Immature natural killer cell (primary cell): ENCODE measurements around the gene RNF5. TPM values are rescaled to one million over a fixed set of nuclear protein-coding genes. Genes with fewer than 3 reads are reported as not detected.
"Not testable (repeated sequence)": the region's sequence is repeated elsewhere in the genome, so short reads cannot be mapped to it uniquely, and the experiment has no call there.

Source experiments
- DNase-seq, 3 donors: peaks; one replicate each; pipeline ENCODE4 v3.0.0; 2022; ENCODE audit warnings: mixed read lengths in 1 of 3
- H3K27ac Mint-ChIP-seq, 6 donors: one replicate each; pipeline ENCODE4 v1.8.0; 2020; ENCODE audit warnings: mixed read lengths in 6 of 6, mild to moderate bottlenecking in 5 of 6, inconsistent platforms in 4 of 6, moderate library complexity in 3 of 6
- H3K27me3 Mint-ChIP-seq, 3 donors: one replicate each; pipeline ENCODE4 v1.8.0; 2020 to 2021; ENCODE audit warnings: low read depth in 3 of 3, mild to moderate bottlenecking in 3 of 3, mixed read lengths in 3 of 3, moderate library complexity in 3 of 3, inconsistent platforms in 1 of 3
- H3K36me3 Mint-ChIP-seq, 3 donors: one replicate each; pipeline ENCODE4 v1.8.0; 2020; ENCODE audit warnings: mixed read lengths in 3 of 3, inconsistent platforms in 2 of 3, mild to moderate bottlenecking in 2 of 3
- H3K4me1 Mint-ChIP-seq, 2 donors: one replicate each; pipeline ENCODE4 v1.8.0; 2020; ENCODE audit warnings: inconsistent platforms in 2 of 2, mild to moderate bottlenecking in 2 of 2, mixed read lengths in 2 of 2, moderate library complexity in 1 of 2
- H3K4me3 Mint-ChIP-seq, 5 donors: one replicate each; pipeline ENCODE4 v1.8.0; 2020; ENCODE audit warnings: mild to moderate bottlenecking in 5 of 5, mixed read lengths in 5 of 5, inconsistent platforms in 3 of 5, moderate library complexity in 3 of 5
- H3K9me3 Mint-ChIP-seq, 6 donors: one replicate each; pipeline ENCODE4 v1.8.0; 2020; ENCODE audit warnings: mild to moderate bottlenecking in 6 of 6, mixed read lengths in 6 of 6, inconsistent platforms in 4 of 6, moderate library complexity in 3 of 6
- polyA plus RNA-seq, 3 donors: library from polyadenylated mRNA; unstranded; fragments of 300-500 nt; fragmentation: Illumina TruSeq; gene quantifications; one replicate each; pipeline ENCODE4 v1.2.3, GENCODE V29; 2021

The RNF5 gene
- polyA plus RNA-seq, 3 donors from 2014 or later: 126 to 190 (median 165) TPM

- peaks cover 10 to 11% of the 10 kb centered on the region in 2 donors for H3K4me1 Mint-ChIP-seq
- H3K27me3 Mint-ChIP-seq: peaks cover 5 to 15% (median 10%) of the 10 kb centered on the region in 3 donors
- H3K36me3 Mint-ChIP-seq: peaks cover 0 to 4% (median 0%) of the 10 kb centered on the region in 3 donors
- peak overlapping the region in 1 of 6 donors; percentile 57 for H3K27ac Mint-ChIP-seq
- no peak overlapping the region for H3K4me3 Mint-ChIP-seq
- H3K9me3 Mint-ChIP-seq: no peaks in the 10 kb centered on the region
- DNase-seq: no peak
Measured at GRCh38 chr6:32200711-32201475, 22.7 kb downstream of the RNF5 start.

GRCh38 chr6:32202186-32202585 lies 24.0 kb downstream of the RNF5 start:
- H3K9me3 Mint-ChIP-seq: no peaks in the 10 kb centered on the region
- no peak for DNase-seq
- H3K4me1 Mint-ChIP-seq: peaks cover 0 to 1% of the 10 kb centered on the region in 2 donors
- H3K36me3 Mint-ChIP-seq: peaks cover 0 to 4% (median 0%) of the 10 kb centered on the region in 3 donors
- peaks cover 0 to 6% (median 4%) of the 10 kb centered on the region in 3 donors for H3K27me3 Mint-ChIP-seq
- no peak overlapping the region for H3K27ac Mint-ChIP-seq
- no peak overlapping the region for H3K4me3 Mint-ChIP-seq

GRCh38 chr6:32203426-32204267 lies 25.4 kb downstream of the RNF5 start:
- H3K4me3 Mint-ChIP-seq: no peak overlapping the region
- DNase-seq: no peak
- no peak overlapping the region for H3K27ac Mint-ChIP-seq
- peaks cover 0 to 6% (median 4%) of the 10 kb centered on the region in 3 donors for H3K27me3 Mint-ChIP-seq
- no peaks in the 10 kb centered on the region for H3K4me1 Mint-ChIP-seq
- H3K9me3 Mint-ChIP-seq: no peaks in the 10 kb centered on the region
- H3K36me3 Mint-ChIP-seq: peaks cover 0 to 4% (median 0%) of the 10 kb centered on the region in 3 donors

GRCh38 chr6:32204268-32204715 lies 26.1 kb downstream of the RNF5 start:
- Mint-ChIP-seq H3K4me3 (no peak overlapping the region), H3K9me3 (no peaks in the 10 kb centered on the region), H3K4me1 (no peaks in the 10 kb centered on the region)

GRCh38 chr6:32208996-32209395 lies 30.8 kb downstream of the RNF5 start:
- Mint-ChIP-seq H3K27ac (no peak overlapping the region), H3K27me3 (peaks cover 0 to 4% (median 3%) of the 10 kb centered on the region in 3 donors), H3K9me3 (no peaks in the 10 kb centered on the region), H3K4me3 (no peak overlapping the region), H3K36me3 (peaks cover 0 to 4% (median 0%) of the 10 kb centered on the region in 3 donors), H3K4me1 (no peaks in the 10 kb centered on the region)
- no peak for DNase-seq

More at GRCh38 chr6:32204268-32204715, 26.1 kb downstream of the RNF5 start:
- Mint-ChIP-seq H3K27me3 (peaks cover 0 to 6% (median 4%) of the 10 kb centered on the region in 3 donors), H3K27ac (no peak overlapping the region), H3K36me3 (peaks cover 0 to 4% (median 0%) of the 10 kb centered on the region in 3 donors)
- DNase-seq: no peak

- no peak for DNase-seq
- H3K4me3 Mint-ChIP-seq: no peak overlapping the region
- H3K36me3 Mint-ChIP-seq: no peaks in the 10 kb centered on the region
- peaks cover 0 to 4% (median 0%) of the 10 kb centered on the region in 3 donors for H3K27me3 Mint-ChIP-seq
- H3K27ac Mint-ChIP-seq: peak overlapping the region in 2 of 6 donors; percentile 64 to 71
- no peaks in the 10 kb centered on the region for H3K9me3 Mint-ChIP-seq
- H3K4me1 Mint-ChIP-seq: no peaks in the 10 kb centered on the region
Measured at GRCh38 chr6:32210191-32210601, 32.0 kb downstream of the RNF5 start.

- H3K9me3 Mint-ChIP-seq, H3K27ac Mint-ChIP-seq, DNase-seq, H3K4me3 Mint-ChIP-seq, H3K4me1 Mint-ChIP-seq, H3K36me3 Mint-ChIP-seq, H3K27me3 Mint-ChIP-seq: not testable (repeated sequence)
Measured at GRCh38 chr6:32211432-32211831, 33.2 kb downstream of the RNF5 start.

- Mint-ChIP-seq H3K27ac (no peak overlapping the region), H3K36me3 (no peaks in the 10 kb centered on the region), H3K27me3 (peaks cover 0 to 3% (median 2%) of the 10 kb centered on the region in 3 donors), H3K9me3 (no peaks in the 10 kb centered on the region), H3K4me1 (no peaks in the 10 kb centered on the region), H3K4me3 (no peak overlapping the region)
- DNase-seq: no peak
Measured at GRCh38 chr6:32212076-32212760, 34.0 kb downstream of the RNF5 start.

- no peaks in the 10 kb centered on the region for H3K36me3 Mint-ChIP-seq
Measured at GRCh38 chr6:32213649-32214048, 35.4 kb downstream of the RNF5 start.

GRCh38 chr6:32214126-32214525 lies 35.9 kb downstream of the RNF5 start:
- H3K27ac Mint-ChIP-seq: peak overlapping the region in 2 of 6 donors; percentile 18 to 67
- H3K27me3 Mint-ChIP-seq: peaks cover 0 to 3% (median 2%) of the 10 kb centered on the region in 3 donors
- H3K9me3 Mint-ChIP-seq: no peaks in the 10 kb centered on the region
- no peak for DNase-seq
- H3K36me3 Mint-ChIP-seq: no peaks in the 10 kb centered on the region
- H3K4me1 Mint-ChIP-seq: no peaks in the 10 kb centered on the region
- no peak overlapping the region for H3K4me3 Mint-ChIP-seq

More at GRCh38 chr6:32213649-32214048, 35.4 kb downstream of the RNF5 start:
- Mint-ChIP-seq H3K4me3 (no peak overlapping the region), H3K27ac (no peak overlapping the region), H3K9me3 (no peaks in the 10 kb centered on the region), H3K27me3 (peaks cover 0 to 3% (median 2%) of the 10 kb centered on the region in 3 donors), H3K4me1 (no peaks in the 10 kb centered on the region)
- no peak for DNase-seq

- no peaks in the 10 kb centered on the region for H3K9me3 Mint-ChIP-seq
- no peak for DNase-seq
Measured at GRCh38 chr6:32215617-32216016, 37.4 kb downstream of the RNF5 start.

GRCh38 chr6:32216285-32216684 lies 38.1 kb downstream of the RNF5 start:
- DNase-seq: no peak
- H3K27ac Mint-ChIP-seq: no peak overlapping the region
- no peaks in the 10 kb centered on the region for H3K4me1 Mint-ChIP-seq
- H3K27me3 Mint-ChIP-seq: peaks cover 2% of the 10 kb centered on the region in 3 donors
- H3K4me3 Mint-ChIP-seq: no peak overlapping the region
- H3K9me3 Mint-ChIP-seq: no peaks in the 10 kb centered on the region
- H3K36me3 Mint-ChIP-seq: no peaks in the 10 kb centered on the region

More at GRCh38 chr6:32215617-32216016, 37.4 kb downstream of the RNF5 start:
- Mint-ChIP-seq H3K27me3 (peaks cover 0 to 2% (median 2%) of the 10 kb centered on the region in 3 donors), H3K27ac (peak overlapping the region in 1 of 6 donors; percentile 8), H3K4me3 (no peak overlapping the region), H3K36me3 (no peaks in the 10 kb centered on the region), H3K4me1 (no peaks in the 10 kb centered on the region)

GRCh38 chr6:32216998-32217397 lies 38.8 kb downstream of the RNF5 start:
- Mint-ChIP-seq H3K4me3 (no peak overlapping the region), H3K36me3 (no peaks in the 10 kb centered on the region), H3K27ac (no peak overlapping the region), H3K4me1 (no peaks in the 10 kb centered on the region), H3K27me3 (peaks cover 2 to 7% (median 2%) of the 10 kb centered on the region in 3 donors), H3K9me3 (no peaks in the 10 kb centered on the region)
- no peak for DNase-seq
